HepG2 (cell line): ENCODE measurements around the gene CEL. TPM values are rescaled to one million over a fixed set of nuclear protein-coding genes. Genes with fewer than 3 reads are reported as not detected.

Experiments used
- ATAC-seq: fragments of 200-7000 bp; cut with Tn5 transposase; 3 replicates; pipeline ENCODE4 v1.9.1; 2020; ENCODE audit warnings: mild to moderate bottlenecking, moderate library complexity
- BruUV-seq: library from RNA; stranded (reverse); fragments of 400-500 nt; replicated peaks from 2 replicates; lab custom pipeline; 2021; lab: Mats Ljungman, UMichigan
- CTCF ChIA-PET: fragments of 300-600 bp; formaldehyde crosslinking; extraction: SDS; loops from one replicate; lab custom pipeline; 2021; ENCODE audit warnings: low total read pairs, inconsistent platforms, low intra/inter-chr PET ratio; lab: Yijun Ruan, JAX
- POLR2A ChIA-PET: fragments of 350-600 bp; sonication (Branson Sonifier 250); formaldehyde crosslinking; loops from one replicate; lab custom pipeline; 2020; ENCODE audit warnings: antibody characterized with exemption, inconsistent platforms; lab: Yijun Ruan, JAX
- DNase-seq: peaks from one replicate; pipeline ENCODE4 v3.0.0-alpha.2; 2015; ENCODE audit warnings: low spot score
- FAIRE-seq: peaks from 3 replicates; lab custom pipeline; 2011; peaks lifted over from hg19 to GRCh38; lab: Jason Lieb, UNC
- H2AFZ ChIP-seq: one replicate; pipeline ENCODE4 v1.6.1; 2011; ENCODE audit warnings: low read length, inconsistent platforms
- H3K27ac ChIP-seq: fragments of 300-600 bp; 3 replicates; pipeline ENCODE4 v1.8.0; 2011; ENCODE audit warnings: mixed run types, mild to moderate bottlenecking, mixed read lengths, low read length, inconsistent platforms; ENCODE audit not compliant: insufficient read depth; ENCODE audit errors: extremely low read length
- H3K27me3 ChIP-seq, 2 experiments: fragments of 200-600 bp in 1 of 2; 2 replicates in 1 of 2; 3 replicates in 1 of 2; pipeline versions ENCODE4 v1.6.0 to v1.8.0; 2011; ENCODE audit warnings: low read length in 2 of 2, mild to moderate bottlenecking in 2 of 2, moderate library complexity in 2 of 2, inconsistent platforms in 1 of 2; ENCODE audit not compliant: insufficient read depth in 2 of 2, control insufficient read depth in 1 of 2
- H3K36me3 ChIP-seq, 2 experiments: fragments of 200-600 bp in 1 of 2; replicated peaks in 1 of 2; 2 replicates in 1 of 2; 3 replicates in 1 of 2; pipeline versions ENCODE4 v1.5.1 to v1.8.0; 2011; ENCODE audit warnings: low read length in 2 of 2, inconsistent platforms in 1 of 2; ENCODE audit not compliant: insufficient read depth in 2 of 2, control insufficient read depth in 1 of 2
- H3K4me1 ChIP-seq: 2 replicates; pipeline ENCODE4 v1.5.1; 2012; ENCODE audit warnings: low read length, inconsistent platforms; ENCODE audit not compliant: insufficient read depth
- H3K4me2 ChIP-seq: 2 replicates; pipeline ENCODE4 v1.6.0; 2011; ENCODE audit warnings: low read depth, low read length, inconsistent platforms
- H3K4me3 ChIP-seq, 3 experiments: fragments of 200-600 bp in 1 of 3; sonication (generic), shearing (Covaris generic) in 1 of 3; replicated peaks in 1 of 3; 2 replicates each; pipeline ENCODE4 v1.5.1; 2011 to 2016; ENCODE audit warnings: low read length in 3 of 3, inconsistent platforms in 2 of 3, low read depth in 2 of 3, mild to moderate bottlenecking in 2 of 3, control low read depth in 1 of 3, mixed read lengths in 1 of 3; ENCODE audit not compliant: insufficient read depth in 1 of 3
- H3K79me2 ChIP-seq: one replicate; pipeline ENCODE4 v1.6.1; 2011; ENCODE audit warnings: low read length, inconsistent platforms; ENCODE audit not compliant: insufficient read depth
- H3K9ac ChIP-seq: 2 replicates; pipeline ENCODE4 v1.6.0; 2011; ENCODE audit warnings: mild to moderate bottlenecking, low read depth, low read length, inconsistent platforms; ENCODE audit not compliant: insufficient read depth
- H3K9me3 ChIP-seq: 2 replicates; pipeline ENCODE4 v1.5.1; 2012; ENCODE audit warnings: mild to moderate bottlenecking, low read length
- H4K20me1 ChIP-seq: 2 replicates; pipeline ENCODE4 v1.6.0; 2011; ENCODE audit warnings: inconsistent platforms, mild to moderate bottlenecking, low read length, moderate library complexity; ENCODE audit not compliant: insufficient read depth
- STAG1 ChIP-seq: sonication (generic); formaldehyde crosslinking; IDR thresholded peaks from 2 replicates; pipeline ENCODE4 v1.4.0; 2020; ENCODE audit warnings: missing genetic modification reagents
- ZNF333 ChIP-seq: sonication (generic); formaldehyde crosslinking; IDR thresholded peaks from 2 replicates; pipeline ENCODE4 v1.4.0; 2020; ENCODE audit warnings: mild to moderate bottlenecking, missing genetic modification reagents, borderline replicate concordance
- ZNF562 ChIP-seq: sonication (generic); formaldehyde crosslinking; IDR thresholded peaks from 2 replicates; pipeline ENCODE4 v1.8.0; 2022; ENCODE audit warnings: missing genetic modification reagents, borderline replicate concordance
- WGBS: methylation state at CpG from one replicate; pipeline ENCODE4 v1.1.6; 2017; ENCODE audit warnings: low lambda C conversion rate; 5-methylcytosine and 5-hydroxymethylcytosine counted together
- in situ Hi-C: cut with HindIII; loops from 2 replicates; pipeline ENCODE4 v1.10.0; 2017; ENCODE audit warnings: low pct_unique_long_range_greater_than_20kb; ENCODE audit not compliant: extremely low pct_ligation_motif_present
- intact Hi-C: fragments of 100-400 bp; cut with micrococcal nuclease; formaldehyde crosslinking; loops from one replicate; pipeline ENCODE4 v1.10.0; 2022; ENCODE audit not compliant: unreplicated experiment
- polyA plus RNA-seq, 8 experiments: library from polyadenylated mRNA; depleted of rRNA in 3 of 8; stranded (reverse) in 7 of 8; unstranded in 1 of 8; fragments of >200 nt; fragmentation: Illumina TruSeq in 4 of 8; extraction: Trizol in 4 of 8; gene quantifications; 2 replicates each; pipeline versions ENCODE4 v1.2.1 to v1.2.3, GENCODE V29; 2011 to 2016; ENCODE audit warnings: low read depth in 4 of 8, missing spikeins in 1 of 8, mixed read lengths in 1 of 8; ENCODE audit not compliant: insufficient read depth in 1 of 8
- total RNA-seq, 5 experiments: library from RNA; depleted of rRNA; stranded (reverse); fragments of >200 nt; fragmentation: Illumina TruSeq; extraction: Trizol; gene quantifications; 2 replicates each; pipeline ENCODE4 v1.2.3, GENCODE V29; 2016; ENCODE audit warnings: low read depth in 1 of 5
- TF ChIP-seq, protein P1 (sequence below): sonication (generic); formaldehyde crosslinking; IDR thresholded peaks from 2 replicates; pipeline ENCODE4 v1.5.0; 2020; ENCODE audit warnings: mild to moderate bottlenecking, missing genetic modification reagents, moderate library complexity
- TF ChIP-seq, protein P2 (sequence below): sonication (generic); formaldehyde crosslinking; IDR thresholded peaks from 2 replicates; pipeline ENCODE4 v1.8.1; 2023; ENCODE audit warnings: missing genetic modification reagents, inconsistent platforms, borderline replicate concordance

Gene CEL
- total and polyA plus RNA-seq, 2 of the 13 experiments (the other 11 are each of a cell fraction or from before 2014, with no cell fraction given): 0.63 to 1.5 TPM

DNA sequence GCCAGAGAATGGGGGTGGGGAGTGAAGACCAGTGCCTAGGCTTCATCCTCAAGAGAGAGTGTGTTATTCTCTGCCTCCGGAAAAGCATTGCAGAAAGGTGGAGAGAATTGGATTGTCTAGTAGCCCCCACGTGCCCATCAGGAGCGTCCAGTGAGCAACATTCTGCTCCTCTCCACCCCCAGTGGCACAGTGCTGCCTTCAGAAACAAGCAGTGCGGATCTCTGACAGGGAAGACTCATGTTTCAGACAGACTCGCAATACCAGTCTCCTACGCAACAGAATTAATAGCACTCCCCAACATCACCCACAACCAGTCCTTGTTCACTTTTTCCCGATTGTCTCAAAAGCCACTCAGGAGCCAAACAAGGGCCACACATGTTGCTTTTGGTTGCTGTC, 14.9 kb upstream of the CEL start:
- H3K27ac ChIP-seq: no peak overlapping the region
- H3K27me3 ChIP-seq: no peaks in the 10 kb centered on the region
- in situ Hi-C loops: loop anchor here (10.0 kb wide), 1 partner anchor 98 kb away; no protein-coding TSS in a partner anchor
- no peak overlapping the region for H3K4me2 ChIP-seq
- H3K9me3 ChIP-seq: no peaks in the 10 kb centered on the region
- CTCF ChIA-PET: no interaction called here
- no TSS peak for BruUV-seq
- no peaks in the 10 kb centered on the region for H3K79me2 ChIP-seq
- peaks cover 40 to 81% of the 10 kb centered on the region in 2 experiments for H3K36me3 ChIP-seq
- no peak overlapping the region for H2AFZ ChIP-seq
- POLR2A ChIA-PET: no interaction called here
- ATAC-seq (no peak), FAIRE-seq (no peak)
- no peaks in the 10 kb centered on the region for H4K20me1 ChIP-seq
- H3K4me1 ChIP-seq: no peaks in the 10 kb centered on the region
- intact Hi-C loops: no loop called here
- TF ChIP-seq ZNF562 (CRISPR knock-in tag): no peak
- TF ChIP-seq, all 625 proteins: peak for 0
- WGBS: 100% methylated on average over 5 of the region's 7 CpGs
- no peak overlapping the region for H3K4me3 ChIP-seq
- no peak overlapping the region for H3K9ac ChIP-seq
- no peak for DNase-seq

- no peak overlapping the region for H3K4me2 ChIP-seq
- H3K27me3 ChIP-seq: no peaks in the 10 kb centered on the region
- DNase-seq (no peak), FAIRE-seq (no peak), ATAC-seq (peak; percentile 67)
- ChIA-PET CTCF (no interaction called here), POLR2A (no interaction called here)
- no peaks in the 10 kb centered on the region for H3K4me1 ChIP-seq
- H3K36me3 ChIP-seq: peaks cover 35 to 78% of the 10 kb centered on the region in 2 experiments; a peak in 4 of 5 replicates
- intact Hi-C loops (no loop called here), in situ Hi-C loops (loop anchor here (10.0 kb wide), 1 partner anchor 96 kb away; no protein-coding TSS in a partner anchor)
- TF ChIP-seq STAG1 (CRISPR knock-in tag): peak; percentile 67
- TF ChIP-seq ZNF333 (CRISPR knock-in tag): no peak
- TF ChIP-seq, protein P1, sequence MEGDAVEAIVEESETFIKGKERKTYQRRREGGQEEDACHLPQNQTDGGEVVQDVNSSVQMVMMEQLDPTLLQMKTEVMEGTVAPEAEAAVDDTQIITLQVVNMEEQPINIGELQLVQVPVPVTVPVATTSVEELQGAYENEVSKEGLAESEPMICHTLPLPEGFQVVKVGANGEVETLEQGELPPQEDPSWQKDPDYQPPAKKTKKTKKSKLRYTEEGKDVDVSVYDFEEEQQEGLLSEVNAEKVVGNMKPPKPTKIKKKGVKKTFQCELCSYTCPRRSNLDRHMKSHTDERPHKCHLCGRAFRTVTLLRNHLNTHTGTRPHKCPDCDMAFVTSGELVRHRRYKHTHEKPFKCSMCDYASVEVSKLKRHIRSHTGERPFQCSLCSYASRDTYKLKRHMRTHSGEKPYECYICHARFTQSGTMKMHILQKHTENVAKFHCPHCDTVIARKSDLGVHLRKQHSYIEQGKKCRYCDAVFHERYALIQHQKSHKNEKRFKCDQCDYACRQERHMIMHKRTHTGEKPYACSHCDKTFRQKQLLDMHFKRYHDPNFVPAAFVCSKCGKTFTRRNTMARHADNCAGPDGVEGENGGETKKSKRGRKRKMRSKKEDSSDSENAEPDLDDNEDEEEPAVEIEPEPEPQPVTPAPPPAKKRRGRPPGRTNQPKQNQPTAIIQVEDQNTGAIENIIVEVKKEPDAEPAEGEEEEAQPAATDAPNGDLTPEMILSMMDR: peak; percentile 62
- TF ChIP-seq, protein P2, sequence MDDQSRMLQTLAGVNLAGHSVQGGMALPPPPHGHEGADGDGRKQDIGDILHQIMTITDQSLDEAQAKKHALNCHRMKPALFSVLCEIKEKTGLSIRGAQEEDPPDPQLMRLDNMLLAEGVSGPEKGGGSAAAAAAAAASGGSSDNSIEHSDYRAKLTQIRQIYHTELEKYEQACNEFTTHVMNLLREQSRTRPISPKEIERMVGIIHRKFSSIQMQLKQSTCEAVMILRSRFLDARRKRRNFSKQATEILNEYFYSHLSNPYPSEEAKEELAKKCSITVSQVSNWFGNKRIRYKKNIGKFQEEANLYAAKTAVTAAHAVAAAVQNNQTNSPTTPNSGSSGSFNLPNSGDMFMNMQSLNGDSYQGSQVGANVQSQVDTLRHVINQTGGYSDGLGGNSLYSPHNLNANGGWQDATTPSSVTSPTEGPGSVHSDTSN (CRISPR knock-in tag): no peak
- no TSS peak for BruUV-seq
- no CpG with 5 or more reads among the region's 5 CpGs for WGBS
- no peaks in the 10 kb centered on the region for H3K9me3 ChIP-seq
- H3K27ac ChIP-seq: no peak overlapping the region
- no peaks in the 10 kb centered on the region for H3K79me2 ChIP-seq
- no peaks in the 10 kb centered on the region for H4K20me1 ChIP-seq
- H3K4me3 ChIP-seq: no peak overlapping the region
- no peak overlapping the region for H3K9ac ChIP-seq
- H2AFZ ChIP-seq: no peak overlapping the region
Observed at GRCh38 chr9:133048595-133048994, 13.2 kb upstream of the CEL start.
